Osteocyte (in vitro differentiated cells): Measurements from ENCODE around the gene ZNF497. TPM values are rescaled to one million over a fixed set of nuclear protein-coding genes. Genes with fewer than 3 reads are reported as not detected.

ENCODE experiments used
- DNase-seq: peaks from one replicate; pipeline ENCODE4 v3.0.0; 2021; ENCODE audit warnings: mixed read lengths; ENCODE audit not compliant: unreplicated experiment; ENCODE audit errors: extremely low spot score
- H3K27ac Mint-ChIP-seq: one replicate; pipeline ENCODE4 v1.8.0; 2021; ENCODE audit warnings: mild to moderate bottlenecking, mixed read lengths; ENCODE audit not compliant: unreplicated experiment
- H3K27me3 Mint-ChIP-seq: one replicate; pipeline ENCODE4 v1.8.0; 2021; ENCODE audit warnings: mixed read lengths; ENCODE audit not compliant: unreplicated experiment
- H3K36me3 Mint-ChIP-seq: one replicate; pipeline ENCODE4 v1.8.0; 2021; ENCODE audit warnings: mixed read lengths; ENCODE audit not compliant: unreplicated experiment
- H3K4me1 Mint-ChIP-seq: one replicate; pipeline ENCODE4 v1.8.0; 2021; ENCODE audit warnings: mixed read lengths; ENCODE audit not compliant: unreplicated experiment
- H3K4me3 Mint-ChIP-seq: one replicate; pipeline ENCODE4 v1.8.0; 2021; ENCODE audit warnings: mild to moderate bottlenecking, moderate library complexity, mixed read lengths; ENCODE audit not compliant: unreplicated experiment
- H3K9me3 Mint-ChIP-seq: one replicate; pipeline ENCODE4 v1.8.0; 2021; ENCODE audit warnings: mixed read lengths; ENCODE audit not compliant: unreplicated experiment
- CTCF ChIP-seq: fragments of 200-600 bp; sonication (generic); IDR thresholded peaks from 2 replicates; pipeline ENCODE4 v1.5.0; 2021; ENCODE audit warnings: antibody characterized with exemption, mild to moderate bottlenecking, moderate library complexity
- total RNA-seq: library from RNA; stranded (reverse); gene quantifications from 2 replicates; pipeline ENCODE4 v1.2.1, GENCODE V29; 2021

ZNF497 gene
- total RNA-seq, 1 donor from 2014 or later, result 2.7 TPM

DNA sequence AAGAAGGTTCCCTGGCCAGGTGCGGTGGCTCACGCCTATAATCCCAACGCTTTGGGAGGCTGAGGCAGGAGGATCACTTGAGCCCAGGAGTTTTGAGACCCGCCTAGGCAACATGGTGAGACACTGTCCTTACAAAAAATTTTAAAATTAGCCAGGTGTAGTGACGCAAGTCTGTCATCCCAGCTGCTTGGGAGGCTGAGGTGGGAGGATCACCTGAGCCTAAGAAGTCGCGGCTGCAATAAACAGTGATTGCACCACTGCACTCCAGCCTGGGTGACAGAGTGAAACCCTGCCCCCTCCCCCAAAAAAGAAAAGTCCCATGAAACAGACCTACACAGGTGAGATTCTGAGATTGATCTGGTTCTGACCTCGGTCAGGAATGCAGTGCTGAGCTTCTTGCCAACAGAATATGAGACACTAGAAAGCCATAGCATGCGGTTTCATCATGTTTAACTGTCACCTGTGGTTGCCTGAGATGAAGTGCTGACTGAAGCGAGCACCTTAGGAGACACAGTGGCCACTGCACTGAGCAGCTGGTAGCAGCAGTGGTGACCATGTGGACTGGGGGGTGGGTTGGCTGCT, 7.2 kb downstream of the ZNF497 start:
- no peak for DNase-seq

GRCh38 chr19:58354478-58355030, 8.0 kb downstream of the ZNF497 start:
- Mint-ChIP-seq H3K36me3 (peaks cover 8% of the 10 kb centered on the region), H3K27ac (no peak overlapping the region), H3K4me3 (no peak overlapping the region), H3K9me3 (no peaks in the 10 kb centered on the region), H3K4me1 (peaks cover 2% of the 10 kb centered on the region), H3K27me3 (no peaks in the 10 kb centered on the region)
- DNase-seq, result no peak
- no peak for TF ChIP-seq CTCF

More for the DNA sequence above, 7.2 kb downstream of the ZNF497 start:
- no peak for TF ChIP-seq CTCF
- Mint-ChIP-seq H3K27me3 (no peaks in the 10 kb centered on the region), H3K4me1 (no peaks in the 10 kb centered on the region), H3K36me3 (peaks cover 6% of the 10 kb centered on the region), H3K27ac (no peak overlapping the region), H3K9me3 (no peaks in the 10 kb centered on the region), H3K4me3 (no peak overlapping the region)

- Mint-ChIP-seq H3K27ac (no peak overlapping the region), H3K4me1 (peaks cover 5% of the 10 kb centered on the region), H3K27me3 (no peaks in the 10 kb centered on the region), H3K36me3 (peaks cover 10% of the 10 kb centered on the region), H3K4me3 (no peak overlapping the region), H3K9me3 (no peaks in the 10 kb centered on the region)
- no peak for TF ChIP-seq CTCF
- no peak for DNase-seq
Measured at GRCh38 chr19:58353717-58354477, 8.7 kb downstream of the ZNF497 start.

DNA sequence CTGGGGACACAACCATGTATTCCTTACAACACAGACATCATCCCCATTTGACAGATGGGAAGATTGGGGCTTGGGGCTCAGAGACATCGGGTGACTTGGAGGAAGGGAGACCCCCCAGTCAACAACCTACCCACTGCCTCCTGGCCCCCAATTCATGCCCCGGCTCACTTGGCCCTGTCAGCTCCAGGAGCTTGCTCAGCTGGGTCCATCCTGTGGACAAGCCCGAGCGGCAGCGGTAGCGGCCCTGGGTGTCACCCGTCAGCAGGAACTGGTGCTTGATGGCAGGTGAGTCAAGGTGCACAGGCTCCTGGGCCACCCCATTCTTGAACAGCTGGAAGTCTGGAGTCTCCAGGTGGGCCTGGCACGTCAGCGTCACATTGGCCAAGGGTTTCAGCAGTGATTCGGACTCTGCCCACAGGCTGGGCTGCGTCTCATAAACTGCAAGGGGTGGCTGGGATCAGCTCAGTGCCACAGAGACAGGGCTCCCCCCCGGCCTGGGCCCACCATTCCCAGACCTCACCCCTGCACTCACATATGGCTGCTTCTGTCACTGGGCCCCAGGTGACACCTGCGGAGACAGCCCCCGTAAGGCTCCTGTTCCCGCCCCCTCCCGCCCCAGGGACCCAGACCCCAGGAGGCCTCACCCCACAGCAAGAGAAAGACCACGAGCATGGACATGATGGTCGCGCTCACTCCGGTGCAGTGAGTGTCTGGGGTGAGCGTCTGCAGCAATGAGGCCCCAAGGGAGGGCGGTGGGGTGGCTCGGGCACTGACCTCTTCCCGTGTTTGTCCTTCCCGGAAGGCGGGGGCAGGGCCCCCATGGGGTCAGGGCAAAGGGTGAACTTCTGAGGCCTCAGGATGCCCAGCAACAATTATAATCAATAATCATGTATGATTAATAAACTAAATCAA, 9.5 kb downstream of the ZNF497 start, which contains the start of gene A1BG:
TSS of gene A1BG (minus strand) at position 733 of the 912 bp plus-strand sequence. CDS start at position 678, 55 bp downstream.
- peaks cover 14% of the 10 kb centered on the region for H3K4me1 Mint-ChIP-seq
- no peak for TF ChIP-seq CTCF
- H3K27ac Mint-ChIP-seq, result no peak within 1 kb of the TSS
- H3K9me3 Mint-ChIP-seq, result no peaks in the 10 kb centered on the region
- no peak within 1 kb of the TSS for H3K4me3 Mint-ChIP-seq
- peaks cover 10% of the 10 kb centered on the region for H3K36me3 Mint-ChIP-seq
- DNase-seq, result no peak
- H3K27me3 Mint-ChIP-seq, result no peaks in the 10 kb centered on the region
